GM19395 (cell line): ENCODE measurements around the gene RNF144A.

ENCODE experiments used
- ATAC-seq: cut with Tn5 transposase; IDR thresholded peaks from one replicate; pipeline ENCODE4 v1.9.1; 2021; ENCODE audit warnings: mild to moderate bottlenecking, moderate library complexity; ENCODE audit not compliant: unreplicated experiment

RNF144A gene

DNA sequence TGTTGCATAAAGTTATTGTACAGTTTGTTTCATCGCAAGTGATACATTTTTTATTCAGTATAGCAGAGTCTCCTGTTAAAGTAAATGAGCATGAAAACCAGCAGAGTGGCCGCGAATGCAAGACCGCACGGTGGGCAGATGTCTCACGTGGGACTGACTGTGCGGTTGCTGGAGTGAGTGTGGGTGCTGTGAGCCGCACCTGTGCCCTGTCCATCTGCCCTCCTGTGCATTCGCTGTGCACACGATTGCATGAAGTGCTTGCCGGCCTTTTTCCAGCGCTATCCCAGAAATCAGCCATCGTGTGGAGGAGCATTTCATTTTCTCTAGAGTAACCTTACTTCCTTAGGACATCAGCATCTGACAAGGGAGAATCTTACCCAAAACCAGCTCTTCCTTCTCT lies 118.7 kb downstream of the RNF144A start:
- no peak for ATAC-seq

DNA sequence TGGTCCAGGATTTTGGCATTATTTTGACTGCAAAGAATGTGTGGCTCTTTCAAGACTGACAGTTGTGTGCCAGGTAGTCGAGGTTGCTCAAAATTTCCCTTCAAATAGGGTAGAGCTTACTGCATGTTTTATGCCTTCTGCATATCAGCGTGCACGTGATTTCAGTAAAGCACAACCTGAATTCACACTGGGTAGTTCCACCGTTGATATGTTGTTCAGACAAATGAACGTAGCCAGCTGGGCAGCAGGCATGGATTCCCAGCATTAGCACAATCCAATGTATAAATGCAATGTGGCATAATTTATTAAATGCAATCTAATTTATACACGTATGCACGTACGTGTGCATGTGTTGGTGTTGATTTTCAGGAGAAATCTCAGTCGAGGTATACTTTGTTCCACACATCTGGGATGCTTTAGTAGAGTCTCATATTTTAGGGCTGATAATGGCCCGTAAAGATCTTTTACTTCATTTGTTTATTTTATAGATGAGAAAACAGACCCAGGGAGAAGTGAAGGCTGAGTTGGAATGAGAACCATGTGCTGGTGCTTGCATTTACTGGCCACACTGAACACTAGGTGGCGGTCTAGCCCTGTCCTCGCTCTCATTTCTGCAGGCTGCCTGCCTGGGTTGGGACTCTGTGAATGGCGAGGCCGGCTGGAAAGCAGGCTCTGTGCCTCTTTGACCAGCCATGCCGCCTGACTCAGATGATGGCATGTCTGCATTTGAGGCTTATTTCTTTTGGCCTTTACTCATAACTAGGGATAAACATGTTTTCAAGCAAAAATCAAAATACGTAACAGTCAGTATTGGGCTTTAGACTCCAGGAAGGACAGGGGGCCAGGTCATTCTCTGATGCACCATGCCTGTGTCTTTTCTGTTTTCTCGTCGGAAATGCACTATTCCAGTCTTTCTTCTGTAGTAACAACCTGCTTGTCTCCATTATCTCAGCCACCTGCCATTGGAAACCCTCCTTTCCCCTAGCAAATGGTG lies 120.4 kb downstream of the RNF144A start:
- ATAC-seq: peak; percentile 96

DNA sequence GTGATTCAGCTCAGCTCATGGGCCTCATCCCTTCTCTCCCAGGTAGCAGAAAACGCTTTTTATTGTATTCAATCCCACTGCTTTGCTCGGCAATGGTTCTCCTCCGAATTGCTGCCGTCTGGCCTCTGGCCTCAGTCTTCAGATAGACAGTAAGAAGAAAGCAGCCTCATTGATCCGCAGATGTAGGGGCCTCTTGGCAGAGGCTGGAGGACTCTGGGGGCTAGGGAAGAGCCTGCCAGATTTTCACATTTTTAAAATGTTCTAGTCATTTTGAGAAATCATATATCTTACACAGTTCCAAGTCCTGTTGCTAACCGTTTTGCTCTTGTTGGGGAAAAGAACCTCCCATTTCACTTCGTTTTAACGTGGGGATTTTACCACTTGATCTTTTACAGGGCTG lies 123.3 kb downstream of the RNF144A start:
- no peak for ATAC-seq

DNA sequence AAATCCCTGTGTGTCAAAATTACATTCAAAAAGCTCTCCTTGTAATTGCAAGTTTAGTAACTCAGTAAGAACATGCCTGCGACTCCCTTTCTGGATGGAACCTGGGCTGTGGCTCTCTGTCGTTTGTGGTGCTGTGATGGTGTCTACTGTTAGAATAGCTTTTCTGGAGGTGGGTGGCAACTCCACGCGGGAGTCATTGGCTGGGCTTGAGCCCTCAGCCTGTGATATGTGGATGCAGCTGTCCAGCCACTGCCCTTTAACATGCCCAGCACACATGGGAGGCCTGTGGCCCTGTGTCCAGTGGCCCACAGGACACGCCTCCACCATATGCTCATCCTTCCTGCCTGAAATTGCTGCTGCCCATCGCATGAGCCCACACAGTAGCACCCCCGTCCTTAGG lies 124.2 kb downstream of the RNF144A start:
- ATAC-seq: no peak

DNA sequence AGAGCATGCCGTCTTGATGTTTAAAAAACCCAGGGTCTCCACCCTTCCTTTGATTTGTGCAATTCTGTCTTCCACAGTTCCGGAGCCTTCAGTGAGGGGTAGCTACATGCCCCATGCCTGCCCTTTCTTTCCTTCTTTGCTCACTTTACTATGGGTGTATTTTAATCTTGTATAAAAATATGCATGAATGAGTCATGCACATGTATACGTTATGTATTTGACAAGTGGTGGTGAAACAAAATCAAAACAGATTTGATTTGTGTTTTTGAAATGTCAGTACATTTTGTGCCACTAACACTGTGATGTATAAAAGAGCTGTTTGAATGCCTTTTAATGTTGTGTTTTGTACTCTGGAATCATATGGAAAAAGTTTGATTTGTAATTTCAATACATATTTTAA lies 126.5 kb downstream of the RNF144A start:
- no peak for ATAC-seq

DNA sequence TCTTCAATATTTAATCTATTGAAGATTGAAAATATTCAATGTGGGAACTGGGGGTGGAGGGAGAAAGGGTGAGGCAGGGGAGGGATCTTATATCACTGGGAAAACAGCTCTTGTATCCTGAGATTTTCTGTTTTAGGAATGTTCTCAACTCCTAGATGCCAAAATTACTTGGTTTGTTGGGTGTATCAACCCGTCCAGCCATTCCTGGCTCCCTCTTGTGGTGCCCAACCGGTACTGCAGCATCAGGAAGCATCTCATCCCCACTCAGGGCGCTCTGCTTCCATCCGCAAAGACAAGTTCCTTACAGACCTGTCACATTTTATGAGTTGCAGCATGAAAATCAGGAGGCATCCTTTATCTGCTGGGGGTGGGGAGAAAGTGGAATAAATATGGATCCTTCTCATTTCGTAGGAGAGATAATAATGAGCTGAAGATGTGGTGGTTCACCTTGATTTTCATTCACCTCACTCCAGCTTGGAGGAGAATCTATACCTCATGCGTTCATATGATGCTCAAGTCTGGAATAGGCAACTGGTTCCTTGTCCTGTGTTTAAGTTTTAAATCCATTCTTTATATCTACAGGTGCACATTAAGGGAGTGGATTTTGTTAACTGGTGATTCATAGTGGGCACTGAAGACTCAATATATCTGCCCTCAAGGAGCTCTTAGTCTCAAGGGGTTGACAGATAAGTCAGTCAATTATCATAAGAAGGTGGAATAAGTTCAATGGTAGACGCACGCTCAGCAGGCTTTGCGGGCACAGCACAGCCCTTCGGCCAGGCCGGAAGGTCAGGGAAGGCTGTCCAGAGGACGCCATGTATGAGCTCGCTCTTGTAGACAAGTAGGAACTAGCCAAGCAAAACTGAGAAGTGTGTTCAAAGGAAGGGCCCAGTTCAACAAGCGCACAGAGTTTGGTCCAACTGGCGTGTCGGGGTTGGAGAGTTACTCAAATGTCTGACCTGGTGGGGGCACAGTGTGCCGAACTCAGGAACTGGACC lies 127.3 kb downstream of the RNF144A start:
- peak; percentile 79 for ATAC-seq

DNA sequence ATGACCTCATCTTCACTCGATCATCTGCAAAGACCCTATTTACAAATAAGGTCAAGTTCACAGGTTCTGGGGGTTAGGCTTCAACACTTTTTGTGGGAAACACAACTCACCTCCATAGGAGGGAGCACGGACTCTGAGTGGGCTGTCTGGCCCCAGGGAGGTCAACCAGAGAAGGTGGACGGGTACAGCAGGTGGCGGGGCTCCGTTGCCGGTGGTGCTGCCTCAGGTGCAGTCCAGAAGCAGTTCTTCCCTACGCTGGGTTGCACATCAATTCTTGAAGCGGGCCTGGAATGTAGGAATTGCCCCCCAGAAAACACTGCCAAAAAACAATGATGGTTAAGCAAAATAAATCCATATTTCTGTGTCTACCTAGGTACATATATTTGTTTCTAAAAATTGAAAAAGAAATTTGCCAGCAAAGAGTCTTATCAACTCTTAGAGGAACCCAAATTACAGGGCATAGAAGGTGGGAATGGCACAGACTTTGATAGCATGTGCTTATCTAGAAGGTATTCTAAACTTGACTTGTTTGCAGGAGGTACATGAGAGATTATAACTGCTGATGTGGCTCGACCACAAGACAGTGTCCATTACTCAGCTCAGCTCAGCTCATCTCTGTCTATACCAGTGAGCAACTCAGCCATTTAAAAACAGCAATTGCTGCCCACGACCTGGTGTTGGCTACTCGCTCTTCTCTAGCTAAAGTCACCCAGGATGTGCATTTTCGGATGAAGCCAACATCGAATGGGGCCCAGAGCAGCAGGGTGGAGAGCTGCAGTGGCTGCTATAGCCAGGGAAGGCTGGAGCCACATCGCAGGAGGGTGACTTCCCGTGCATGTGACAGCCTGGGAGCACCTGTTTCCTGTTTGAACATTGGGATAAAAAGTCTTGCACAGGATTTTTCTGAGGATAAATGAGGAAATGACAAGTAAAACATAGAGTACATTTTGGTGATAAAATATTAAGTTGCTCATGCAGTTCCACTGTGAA lies 128.7 kb downstream of the RNF144A start:
- no peak for ATAC-seq

DNA sequence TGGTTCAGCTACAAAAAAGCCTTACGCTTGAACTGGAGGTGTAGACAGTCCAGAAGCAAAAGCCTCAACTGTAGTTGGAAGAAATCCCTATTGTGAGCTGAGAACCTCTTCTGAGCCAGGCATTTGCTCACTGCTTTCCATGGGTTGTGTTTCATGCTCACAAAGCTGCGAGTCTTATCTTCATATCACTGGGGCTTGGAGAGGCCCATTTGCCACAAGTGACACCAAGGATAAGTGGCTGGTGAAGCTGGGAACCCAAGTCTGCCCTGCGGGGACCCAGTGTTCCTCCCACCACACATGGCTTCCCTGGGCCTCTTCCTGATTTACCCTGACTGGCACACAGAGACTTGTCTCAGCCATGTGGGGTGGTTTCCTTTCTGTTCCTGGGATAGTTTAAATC lies 130.4 kb downstream of the RNF144A start:
- ATAC-seq: no peak

DNA sequence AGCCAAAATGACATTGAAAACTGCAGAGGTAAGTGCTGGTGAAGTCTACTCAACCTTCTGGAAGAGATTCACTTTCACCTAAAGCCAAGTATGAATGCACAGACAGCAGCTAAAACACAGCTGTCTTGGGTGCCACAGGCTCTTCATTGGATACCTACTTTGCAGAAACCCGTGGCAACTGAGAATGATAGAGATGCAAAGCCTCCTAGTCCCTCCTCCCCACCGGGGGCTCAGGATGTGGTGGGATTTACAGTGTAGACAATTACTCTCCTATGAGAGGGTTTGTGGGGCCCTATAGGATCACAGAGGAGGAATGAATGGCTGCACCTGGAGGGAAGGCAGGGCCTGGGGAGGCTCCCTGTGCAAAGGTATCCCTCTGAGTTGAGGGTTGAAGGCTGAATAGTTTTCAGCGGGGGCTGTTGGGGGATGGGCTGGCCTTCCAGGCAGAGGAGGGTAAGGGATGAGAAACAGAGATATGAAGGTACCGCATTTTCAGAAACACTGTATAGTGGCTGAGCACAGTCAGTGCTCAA lies 131.6 kb downstream of the RNF144A start:
- ATAC-seq: no peak

DNA sequence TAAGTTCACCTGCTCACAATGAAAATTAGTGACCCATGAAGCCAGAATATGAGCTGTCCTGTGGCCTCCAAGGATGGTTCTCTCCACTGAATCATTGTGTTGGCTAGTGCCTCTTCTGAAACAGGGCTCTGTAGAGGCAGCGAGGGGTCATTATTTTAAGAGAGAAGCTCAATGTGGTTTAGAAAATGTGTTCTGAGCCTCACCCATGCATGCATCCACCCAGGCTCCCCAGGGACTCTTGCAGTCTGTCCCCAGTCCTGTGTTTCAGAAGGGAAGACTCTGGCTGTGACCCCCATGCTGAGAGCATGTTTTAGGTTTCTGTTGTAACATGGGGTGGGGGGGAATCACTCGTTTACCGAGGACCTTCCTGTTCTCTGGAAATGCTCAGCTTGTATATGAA lies 135.2 kb downstream of the RNF144A start:
- ATAC-seq: peak; percentile 83

DNA sequence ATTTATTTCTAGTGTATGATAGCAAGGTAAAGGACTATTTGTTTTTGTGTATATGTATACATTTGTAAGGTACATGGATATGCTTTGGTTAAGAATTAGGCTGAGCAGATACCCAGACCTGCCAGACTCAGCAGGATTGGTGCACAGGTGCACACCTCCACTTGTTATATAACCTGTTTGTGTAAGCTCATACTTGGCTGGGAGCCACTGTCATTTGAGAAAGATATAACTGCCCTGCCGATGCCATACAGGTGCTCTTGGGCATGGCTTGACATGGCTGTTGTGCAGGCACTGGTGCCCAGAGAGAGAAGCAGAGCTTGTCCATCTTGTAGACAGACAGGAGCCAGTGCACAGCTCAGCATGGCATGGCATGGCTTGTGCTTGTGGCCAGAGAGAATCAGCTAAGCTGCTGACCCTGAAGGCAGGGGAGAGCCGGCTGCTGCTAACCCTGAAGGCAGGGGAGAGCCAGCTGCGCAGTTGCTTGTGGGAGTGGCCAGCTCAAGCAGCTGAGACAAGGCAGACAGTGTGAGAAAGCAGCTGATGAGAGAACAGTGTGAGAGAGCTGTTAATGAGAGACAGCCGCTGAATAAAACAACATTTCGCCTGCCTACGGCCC lies 136.5 kb downstream of the RNF144A start:
- no peak for ATAC-seq

DNA sequence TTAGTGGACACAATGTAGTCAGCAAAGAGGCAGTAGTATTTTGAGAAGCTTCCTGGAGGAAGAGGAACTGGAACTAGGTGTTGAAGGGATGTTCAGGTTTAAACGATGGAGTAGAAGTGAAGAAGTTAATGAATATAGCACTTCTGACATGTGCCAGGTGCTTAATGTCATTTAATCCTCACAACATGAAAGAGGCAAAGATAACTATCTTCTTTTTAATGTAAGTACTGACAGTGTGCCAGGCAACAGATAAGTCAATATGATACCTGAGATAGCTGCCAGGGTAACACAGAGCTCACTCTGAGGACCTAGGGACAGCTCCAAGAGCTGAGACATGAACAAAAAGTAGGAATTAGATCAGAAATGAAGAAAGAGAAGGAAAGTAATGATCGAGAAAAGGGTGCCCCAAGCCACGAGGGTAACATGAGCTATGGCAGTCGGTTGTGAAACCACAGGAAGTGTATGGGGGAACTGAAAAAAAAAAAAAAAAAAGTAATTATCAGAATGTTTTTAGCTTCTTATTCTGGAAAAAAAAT lies 140.7 kb downstream of the RNF144A start:
- ATAC-seq: peak; percentile 69

DNA sequence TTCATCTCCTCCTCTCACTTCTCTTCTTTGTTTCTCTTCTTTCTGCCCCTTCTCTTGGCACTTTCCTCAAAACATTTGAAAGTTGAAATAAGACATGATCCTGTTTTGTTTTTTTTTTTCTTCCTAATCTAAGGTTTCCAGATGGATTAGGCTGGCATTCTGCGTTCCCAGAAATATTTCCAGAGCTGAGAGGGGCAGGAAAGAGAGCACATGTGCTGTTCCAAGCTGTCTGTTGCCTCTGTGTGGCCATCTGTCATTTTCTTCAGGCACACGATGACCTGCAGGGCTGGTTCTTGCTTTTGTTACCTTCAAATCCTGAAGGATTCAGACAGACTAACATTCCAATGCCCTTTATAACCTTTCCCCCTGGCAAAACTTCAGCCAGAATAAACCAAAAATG lies 142.9 kb downstream of the RNF144A start:
- ATAC-seq: no peak

DNA sequence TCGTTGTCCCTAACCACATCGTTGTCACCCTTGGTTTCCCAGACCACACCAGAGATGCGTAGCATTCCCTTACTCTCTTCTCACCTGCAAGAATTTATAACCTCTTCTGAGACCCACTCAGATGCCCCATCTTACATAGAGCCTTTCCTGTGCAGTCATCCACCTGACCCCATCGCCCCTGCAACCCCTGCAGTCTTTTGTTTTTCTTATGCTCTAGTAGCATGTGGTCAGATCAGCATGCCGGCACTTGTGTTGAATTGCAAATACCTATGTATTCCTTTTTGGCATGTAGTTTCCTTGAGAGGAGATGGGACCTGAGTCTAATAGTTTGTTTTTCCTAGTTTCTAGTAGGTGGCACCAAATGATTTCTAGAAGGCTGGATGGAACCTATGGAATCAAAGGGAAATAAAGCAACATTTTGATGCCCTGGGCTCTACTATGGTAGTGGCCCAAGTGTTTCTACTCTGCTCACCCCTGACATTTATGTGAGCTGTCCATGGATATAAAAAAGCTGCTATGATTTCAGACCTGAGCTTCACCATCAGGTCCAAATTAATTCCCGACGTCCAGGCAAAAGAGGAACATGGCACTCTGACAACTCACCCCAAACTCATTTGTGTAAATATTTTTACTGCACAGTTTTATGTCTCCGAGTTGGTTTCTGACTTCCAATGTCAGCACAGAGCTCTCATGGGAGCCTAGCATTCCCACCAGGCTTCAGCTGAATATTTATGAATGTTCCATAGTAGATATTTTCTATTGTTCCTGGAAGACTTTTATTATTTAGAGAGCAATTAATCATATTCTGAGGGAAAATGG lies 143.6 kb downstream of the RNF144A start:
- ATAC-seq: no peak

DNA sequence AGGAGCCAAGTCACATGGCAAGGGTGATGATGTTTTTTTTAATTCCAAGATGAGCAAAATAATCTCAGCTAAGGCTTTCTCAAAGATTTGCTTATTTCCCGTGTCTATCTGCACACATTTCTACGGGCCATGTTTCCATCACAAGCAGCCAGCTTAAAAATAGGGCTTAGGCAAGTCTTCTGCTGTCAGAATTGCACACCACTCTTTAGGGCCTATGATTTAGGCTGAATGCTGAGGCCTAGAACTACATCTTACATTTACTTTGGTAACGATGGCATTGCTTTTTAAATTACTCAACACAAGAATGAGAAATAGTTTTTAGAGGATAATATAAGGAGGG lies 144.2 kb downstream of the RNF144A start:
- no peak for ATAC-seq

DNA sequence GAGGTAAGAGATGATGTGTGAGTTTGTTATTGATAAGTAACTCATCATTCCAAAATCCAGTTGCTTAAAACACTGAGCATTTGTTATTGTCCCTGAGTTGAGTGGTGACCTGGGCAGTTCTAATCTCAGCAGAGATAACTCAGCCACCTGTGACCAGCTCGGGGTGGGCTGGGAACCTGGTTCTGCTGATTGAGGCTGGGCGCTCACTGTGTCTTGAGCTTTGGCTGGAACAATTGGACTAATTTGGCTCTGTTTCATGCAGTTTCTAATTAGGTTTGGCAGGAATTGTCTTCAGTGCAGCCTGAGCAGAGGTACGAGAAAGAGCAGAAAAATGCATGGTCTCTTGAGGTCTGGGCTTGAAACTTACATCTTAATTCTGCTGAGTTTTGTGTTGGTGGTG lies 144.7 kb downstream of the RNF144A start:
- no peak for ATAC-seq

DNA sequence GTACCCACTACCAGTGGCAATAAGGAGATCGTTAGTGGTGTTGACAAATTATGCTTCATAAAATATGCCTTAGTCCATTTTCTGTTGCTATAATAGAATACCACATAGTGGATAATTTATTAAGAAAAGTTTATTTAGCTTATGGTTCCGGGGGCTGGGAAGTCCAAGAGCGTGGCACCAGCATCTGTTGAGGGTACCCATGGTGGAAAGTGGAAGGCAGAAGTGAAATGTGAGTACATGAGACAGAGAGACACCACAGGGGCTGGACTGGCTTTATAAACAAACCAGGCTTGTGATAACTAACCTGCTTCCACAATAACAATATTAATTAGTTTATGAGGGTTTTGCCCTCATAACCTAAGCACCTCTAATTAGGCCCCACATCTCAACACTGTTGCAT lies 146.6 kb downstream of the RNF144A start:
- no peak for ATAC-seq

DNA sequence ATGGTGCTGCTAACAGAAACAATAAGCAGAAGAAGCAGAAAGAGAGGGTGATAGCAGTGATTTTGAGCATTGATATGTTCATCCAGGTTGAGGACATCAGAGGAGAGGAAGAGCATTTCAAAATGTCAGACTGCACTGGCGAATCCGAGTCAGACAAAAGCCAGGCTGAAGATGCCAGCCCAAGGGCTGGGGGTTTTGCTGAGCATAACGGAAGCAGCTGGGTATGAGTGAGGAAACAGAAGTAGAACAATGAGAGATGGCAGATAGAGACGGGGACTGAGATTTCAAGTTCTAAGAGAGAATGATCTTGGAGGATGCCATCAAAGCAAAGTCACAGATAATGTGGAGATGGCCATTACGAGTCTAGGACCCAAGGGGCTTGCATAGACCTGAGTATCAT lies 151.2 kb downstream of the RNF144A start:
- ATAC-seq: no peak

DNA sequence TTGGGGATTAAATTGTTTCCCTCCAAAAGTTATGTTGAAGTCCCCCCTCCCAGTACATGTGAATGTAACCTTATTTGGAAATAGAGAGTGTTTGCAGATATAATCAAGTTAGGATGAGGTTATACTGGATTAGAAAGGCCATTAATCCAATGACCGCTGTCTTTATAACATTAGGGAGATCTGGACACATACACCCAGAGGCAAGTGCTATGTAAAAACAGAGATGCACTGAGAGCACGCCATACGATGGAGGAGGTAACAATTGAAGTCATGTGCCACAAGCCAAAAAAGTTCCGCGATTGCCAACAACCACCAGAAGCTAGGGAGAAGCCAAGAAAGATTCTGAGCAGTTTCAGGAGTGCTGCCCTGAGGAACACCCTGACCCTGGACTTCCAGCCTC lies 153.3 kb downstream of the RNF144A start:
- no peak for ATAC-seq
